Measurements from ENCODE around the gene RBMXL2. TPM values are rescaled to one million over a fixed set of nuclear protein-coding genes. Genes with fewer than 3 reads are reported as not detected.

The RBMXL2 gene
- not detected in 2 replicates for total RNA-seq

DNA sequence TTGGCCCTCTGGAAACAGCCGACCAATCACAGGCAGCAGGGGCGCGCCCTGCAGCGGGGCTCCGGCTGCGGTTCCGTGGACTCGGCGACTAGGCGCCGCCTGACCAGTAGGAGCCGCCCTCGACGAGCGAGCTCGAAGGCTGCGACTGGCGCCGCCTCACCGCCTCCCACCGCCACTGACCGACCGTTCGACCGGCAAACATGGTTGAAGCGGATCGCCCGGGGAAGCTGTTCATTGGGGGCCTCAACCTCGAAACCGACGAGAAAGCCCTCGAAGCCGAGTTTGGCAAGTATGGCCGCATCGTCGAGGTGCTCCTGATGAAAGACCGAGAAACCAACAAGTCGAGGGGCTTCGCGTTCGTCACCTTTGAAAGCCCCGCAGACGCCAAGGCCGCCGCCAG lies at the start of gene RBMXL2:
Gene RBMXL2, plus strand, starts transcription at position 78 of the 400 bp plus-strand sequence. Its CDS starts 123 bp downstream, at position 201.
- Histone ChIP-seq H3K27me3 (ENCODE audit: insufficient read depth, low read length) (no peaks in the 10 kb centered on the region), H3K4me1 (ENCODE audit: insufficient read depth, low read length) (no peaks in the 10 kb centered on the region), H3K4me3 (ENCODE audit: insufficient read depth, low read length) (no peak within 1 kb of the TSS), H3K79me2 (ENCODE audit: insufficient read depth, low read length) (no peaks in the 10 kb centered on the region), H4K20me1 (ENCODE audit: insufficient read depth, low read length) (no peaks in the 10 kb centered on the region), H2AFZ (ENCODE audit: low read length) (no peak within 1 kb of the TSS), H3K27ac (ENCODE audit: low read depth, low read length) (no peak within 1 kb of the TSS), H3K4me2 (ENCODE audit: insufficient read depth, low read length) (no peak within 1 kb of the TSS), H3K9me3 (ENCODE audit: low read depth, low read length) (no peaks in the 10 kb centered on the region), H3K36me3 (ENCODE audit: insufficient read depth, low read length) (no peaks in the 10 kb centered on the region)
- TF ChIP-seq, protein P1, sequence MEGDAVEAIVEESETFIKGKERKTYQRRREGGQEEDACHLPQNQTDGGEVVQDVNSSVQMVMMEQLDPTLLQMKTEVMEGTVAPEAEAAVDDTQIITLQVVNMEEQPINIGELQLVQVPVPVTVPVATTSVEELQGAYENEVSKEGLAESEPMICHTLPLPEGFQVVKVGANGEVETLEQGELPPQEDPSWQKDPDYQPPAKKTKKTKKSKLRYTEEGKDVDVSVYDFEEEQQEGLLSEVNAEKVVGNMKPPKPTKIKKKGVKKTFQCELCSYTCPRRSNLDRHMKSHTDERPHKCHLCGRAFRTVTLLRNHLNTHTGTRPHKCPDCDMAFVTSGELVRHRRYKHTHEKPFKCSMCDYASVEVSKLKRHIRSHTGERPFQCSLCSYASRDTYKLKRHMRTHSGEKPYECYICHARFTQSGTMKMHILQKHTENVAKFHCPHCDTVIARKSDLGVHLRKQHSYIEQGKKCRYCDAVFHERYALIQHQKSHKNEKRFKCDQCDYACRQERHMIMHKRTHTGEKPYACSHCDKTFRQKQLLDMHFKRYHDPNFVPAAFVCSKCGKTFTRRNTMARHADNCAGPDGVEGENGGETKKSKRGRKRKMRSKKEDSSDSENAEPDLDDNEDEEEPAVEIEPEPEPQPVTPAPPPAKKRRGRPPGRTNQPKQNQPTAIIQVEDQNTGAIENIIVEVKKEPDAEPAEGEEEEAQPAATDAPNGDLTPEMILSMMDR (IDR thresholded peaks at IDR 0.05; ENCODE audit: extremely low read depth, low read depth, low read length), result no peak
- DNase-seq (ENCODE audit: insufficient read length, low spot score, missing footprints), result no peak

DNA sequence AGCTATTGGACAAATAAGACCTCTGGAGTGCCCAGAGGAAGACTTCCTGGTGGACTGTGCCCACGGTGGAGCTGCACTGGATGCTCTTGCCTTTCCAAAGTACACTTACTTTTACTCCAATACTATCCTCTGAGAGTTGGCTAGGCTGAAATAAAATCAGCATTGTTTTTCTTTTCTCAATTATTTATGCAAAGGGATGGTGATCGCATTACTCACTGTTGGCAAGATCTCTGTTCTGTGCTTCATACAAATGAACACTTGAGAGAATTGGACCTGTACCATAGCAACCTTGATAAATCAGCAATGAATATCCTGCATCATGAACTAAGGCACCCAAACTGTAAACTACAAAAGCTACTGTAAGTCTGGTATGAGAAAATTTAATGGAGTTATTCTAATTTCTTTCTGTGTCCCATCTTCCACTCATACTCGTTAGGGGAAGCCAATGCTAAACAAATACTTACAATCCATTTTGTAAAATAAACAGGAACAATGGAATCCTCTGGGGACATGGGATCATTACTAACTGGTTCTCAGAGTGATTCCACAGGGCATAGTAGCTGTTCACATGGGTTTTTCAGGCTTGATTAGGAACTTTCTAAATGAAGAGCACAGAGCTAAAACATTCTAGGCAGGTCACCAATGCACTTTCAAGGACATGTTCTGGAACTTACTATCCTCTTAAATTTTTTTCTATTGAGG lies 42.2 kb upstream of the RBMXL2 start:
- no peaks in the 10 kb centered on the region for H3K9me3 ChIP-seq (ENCODE audit: low read depth, low read length)
- no peak for DNase-seq (ENCODE audit: insufficient read length, low spot score, missing footprints)
- no peaks in the 10 kb centered on the region for H4K20me1 ChIP-seq (ENCODE audit: insufficient read depth, low read length)
- H3K79me2 ChIP-seq (ENCODE audit: insufficient read depth, low read length), result no peaks in the 10 kb centered on the region
- TF ChIP-seq, protein P1 (IDR thresholded peaks at IDR 0.05; ENCODE audit: extremely low read depth, low read depth, low read length), result no peak
- H3K4me1 ChIP-seq (ENCODE audit: insufficient read depth, low read length), result peaks cover 3% of the 10 kb centered on the region
- H3K27ac ChIP-seq (ENCODE audit: low read depth, low read length), result no peak overlapping the region
- no peak overlapping the region for H3K4me2 ChIP-seq (ENCODE audit: insufficient read depth, low read length)
- H2AFZ ChIP-seq (ENCODE audit: low read length), result peak overlapping the region; percentile 16
- H3K4me3 ChIP-seq (ENCODE audit: insufficient read depth, low read length), result no peak overlapping the region
- H3K36me3 ChIP-seq (ENCODE audit: insufficient read depth, low read length), result no peaks in the 10 kb centered on the region
- H3K27me3 ChIP-seq (ENCODE audit: insufficient read depth, low read length), result no peaks in the 10 kb centered on the region

GRCh38 chr11:7050191-7050590 lies 38.6 kb upstream of the RBMXL2 start:
- no peak overlapping the region for H3K4me2 ChIP-seq (ENCODE audit: insufficient read depth, low read length)
- H3K9me3 ChIP-seq (ENCODE audit: low read depth, low read length), result no peaks in the 10 kb centered on the region
- no peaks in the 10 kb centered on the region for H4K20me1 ChIP-seq (ENCODE audit: insufficient read depth, low read length)
- TF ChIP-seq, protein P1 (IDR thresholded peaks at IDR 0.05; ENCODE audit: extremely low read depth, low read depth, low read length), result no peak
- H3K4me1 ChIP-seq (ENCODE audit: insufficient read depth, low read length), result peaks cover 3% of the 10 kb centered on the region
- no peaks in the 10 kb centered on the region for H3K27me3 ChIP-seq (ENCODE audit: insufficient read depth, low read length)
- no peak overlapping the region for H2AFZ ChIP-seq (ENCODE audit: low read length)
- no peak overlapping the region for H3K4me3 ChIP-seq (ENCODE audit: insufficient read depth, low read length)
- H3K79me2 ChIP-seq (ENCODE audit: insufficient read depth, low read length), result no peaks in the 10 kb centered on the region
- no peaks in the 10 kb centered on the region for H3K36me3 ChIP-seq (ENCODE audit: insufficient read depth, low read length)
- H3K27ac ChIP-seq (ENCODE audit: low read depth, low read length), result no peak overlapping the region
- no peak for DNase-seq (ENCODE audit: insufficient read length, low spot score, missing footprints)

- no peak overlapping the region for H3K27ac ChIP-seq (ENCODE audit: low read depth, low read length)
- H3K4me3 ChIP-seq (ENCODE audit: insufficient read depth, low read length), result no peak overlapping the region
- no peak for DNase-seq (ENCODE audit: insufficient read length, low spot score, missing footprints)
- no peaks in the 10 kb centered on the region for H3K9me3 ChIP-seq (ENCODE audit: low read depth, low read length)
- H3K4me1 ChIP-seq (ENCODE audit: insufficient read depth, low read length), result peaks cover 4% of the 10 kb centered on the region
- TF ChIP-seq, protein P1 (IDR thresholded peaks at IDR 0.05; ENCODE audit: extremely low read depth, low read depth, low read length), result no peak
- H3K27me3 ChIP-seq (ENCODE audit: insufficient read depth, low read length), result no peaks in the 10 kb centered on the region
- H3K4me2 ChIP-seq (ENCODE audit: insufficient read depth, low read length), result no peak overlapping the region
- no peaks in the 10 kb centered on the region for H3K36me3 ChIP-seq (ENCODE audit: insufficient read depth, low read length)
- H4K20me1 ChIP-seq (ENCODE audit: insufficient read depth, low read length), result no peaks in the 10 kb centered on the region
- no peak overlapping the region for H2AFZ ChIP-seq (ENCODE audit: low read length)
- H3K79me2 ChIP-seq (ENCODE audit: insufficient read depth, low read length), result no peaks in the 10 kb centered on the region
These were observed 31.8 kb upstream of the RBMXL2 start for GRCh38 chr11:7056828-7057513.

All from osteoblast (primary cell).